Measurements from ENCODE around the gene CWH43.

DNA sequence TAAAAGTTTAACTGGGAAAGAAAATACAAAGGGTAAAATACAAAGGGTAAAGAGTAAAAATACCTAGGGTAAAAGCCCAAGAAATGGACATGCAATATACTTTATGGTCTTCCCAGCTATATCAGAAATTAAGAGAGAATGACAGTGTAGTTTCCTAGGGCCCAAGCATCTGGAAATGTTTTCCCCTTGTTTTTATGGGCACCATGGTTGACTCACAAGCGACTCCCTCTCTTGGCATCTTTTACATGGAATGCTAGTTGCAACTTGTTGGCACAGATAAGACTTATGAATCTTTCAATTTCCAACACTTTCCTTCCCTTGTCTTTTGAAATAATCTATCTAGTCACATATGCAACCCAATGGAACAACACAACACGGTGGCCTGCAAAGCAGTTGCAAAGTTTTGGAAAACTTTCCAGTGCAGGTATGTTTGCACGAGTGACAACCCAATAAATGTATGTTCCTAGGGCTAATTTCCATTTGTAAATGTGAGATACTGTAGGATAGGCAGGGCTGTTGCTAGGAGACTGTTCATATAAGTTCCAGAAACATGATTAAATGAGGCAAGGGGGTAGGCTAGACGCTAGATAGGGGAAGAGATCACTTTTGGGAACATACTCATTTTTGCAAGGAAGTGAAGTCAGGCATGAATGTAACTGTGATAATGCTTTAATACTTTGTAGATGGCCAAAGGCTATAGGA, 36.4 kb upstream of the CWH43 start:
- TF ChIP-seq CHD2 (IDR thresholded peaks at IDR 0.05; ENCODE audit: low read length, partially characterized antibody) (no peak), NFE2L2 (conservative IDR thresholded peaks at IDR 0.05; ENCODE audit: low read length) (no peak), MAFK (IDR thresholded peaks at IDR 0.05; ENCODE audit: partially characterized antibody) (no peak), CEBPB (IDR thresholded peaks at IDR 0.05) (no peak), EP300 (IDR thresholded peaks at IDR 0.05) (no peak), POLR2A (IDR thresholded peaks at IDR 0.05; ENCODE audit: low read length) (no peak)
- TF ChIP-seq, protein P1, sequence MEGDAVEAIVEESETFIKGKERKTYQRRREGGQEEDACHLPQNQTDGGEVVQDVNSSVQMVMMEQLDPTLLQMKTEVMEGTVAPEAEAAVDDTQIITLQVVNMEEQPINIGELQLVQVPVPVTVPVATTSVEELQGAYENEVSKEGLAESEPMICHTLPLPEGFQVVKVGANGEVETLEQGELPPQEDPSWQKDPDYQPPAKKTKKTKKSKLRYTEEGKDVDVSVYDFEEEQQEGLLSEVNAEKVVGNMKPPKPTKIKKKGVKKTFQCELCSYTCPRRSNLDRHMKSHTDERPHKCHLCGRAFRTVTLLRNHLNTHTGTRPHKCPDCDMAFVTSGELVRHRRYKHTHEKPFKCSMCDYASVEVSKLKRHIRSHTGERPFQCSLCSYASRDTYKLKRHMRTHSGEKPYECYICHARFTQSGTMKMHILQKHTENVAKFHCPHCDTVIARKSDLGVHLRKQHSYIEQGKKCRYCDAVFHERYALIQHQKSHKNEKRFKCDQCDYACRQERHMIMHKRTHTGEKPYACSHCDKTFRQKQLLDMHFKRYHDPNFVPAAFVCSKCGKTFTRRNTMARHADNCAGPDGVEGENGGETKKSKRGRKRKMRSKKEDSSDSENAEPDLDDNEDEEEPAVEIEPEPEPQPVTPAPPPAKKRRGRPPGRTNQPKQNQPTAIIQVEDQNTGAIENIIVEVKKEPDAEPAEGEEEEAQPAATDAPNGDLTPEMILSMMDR (IDR thresholded peaks at IDR 0.05), result no peak

All from A549 (cell line).